ENCODE results near the gene UAP1L1.

DNA sequence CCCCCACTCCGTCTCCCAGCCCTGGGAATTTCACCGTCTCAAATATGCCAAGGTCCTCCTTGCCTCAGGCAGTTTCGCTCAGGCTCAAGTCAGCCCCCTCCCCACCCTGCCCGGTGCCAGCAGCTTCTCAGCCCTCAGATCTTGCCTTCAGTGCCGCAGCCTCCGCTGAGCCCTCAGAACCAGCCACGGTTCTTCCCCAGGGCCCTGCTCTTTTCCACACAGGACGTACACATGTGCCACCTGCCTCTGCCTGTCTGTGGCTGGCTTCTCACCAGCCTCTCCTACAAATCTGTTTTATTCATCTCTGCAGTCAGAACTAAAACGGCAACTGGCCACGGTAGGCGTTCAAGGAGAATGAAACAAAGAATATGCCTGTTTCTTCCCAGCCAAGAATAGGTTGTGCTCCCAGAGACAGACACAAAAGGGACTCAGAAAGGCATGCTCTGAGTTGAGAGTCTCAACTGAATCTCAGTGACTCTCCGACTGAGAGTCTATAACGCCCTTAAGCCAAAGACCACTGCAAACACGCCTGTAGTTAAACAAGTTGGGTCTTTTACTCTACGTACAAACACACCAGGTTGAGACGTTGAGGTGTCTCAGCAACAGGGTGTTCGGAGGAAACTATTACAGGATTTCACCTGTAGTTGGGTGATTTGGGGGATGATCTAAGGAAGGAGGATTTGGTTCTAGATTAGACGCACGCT is 51.0 kb downstream of the UAP1L1 start:
- TF ChIP-seq RAD21 (conservative IDR thresholded peaks at IDR 0.05) = no peak
- TF ChIP-seq POLR2AphosphoS5 (IDR thresholded peaks at IDR 0.05) = no peak
- no peak for TF ChIP-seq TAF1 (IDR thresholded peaks at IDR 0.05; ENCODE audit: low read depth)
- TF ChIP-seq EP300 (conservative IDR thresholded peaks at IDR 0.05; ENCODE audit: poor library complexity, severe bottlenecking) = no peak
- TF ChIP-seq CTCF (IDR thresholded peaks at IDR 0.05; ENCODE audit: poor library complexity, severe bottlenecking) = no peak
- TF ChIP-seq MXI1 (conservative IDR thresholded peaks at IDR 0.05; ENCODE audit: poor library complexity, severe bottlenecking) = no peak
- no peak for TF ChIP-seq EZH2 (IDR thresholded peaks at IDR 0.05; ENCODE audit: borderline replicate concordance, insufficient read depth, low read length, poor library complexity, severe bottlenecking)

Data from neural cell (in vitro differentiated cells).